Kidney (tissue), 14 donors: ENCODE results near the gene GABRR3. TPM values are rescaled to one million over a fixed set of nuclear protein-coding genes. Genes with fewer than 3 reads are reported as not detected.

Experiments
- DNase-seq, 5 donors: peaks; one replicate each; pipeline ENCODE4 v3.0.0-alpha.2; 2013 to 2020
- FAIRE-seq: peaks from 2 replicates; lab custom pipeline; 2012; peaks lifted over from hg19 to GRCh38; lab: Jason Lieb, UNC
- H3K27ac ChIP-seq, 2 donors: one replicate each; pipeline ENCODE4 v1.7.0; 2013; ENCODE audit warnings: low read depth in 2 of 2, low read length in 2 of 2, inconsistent platforms in 1 of 2
- H3K27me3 ChIP-seq: one replicate; pipeline ENCODE4 v1.7.1; 2013; ENCODE audit warnings: low read length, inconsistent platforms; ENCODE audit not compliant: control insufficient read depth, insufficient read depth
- H3K36me3 ChIP-seq, 3 donors: one replicate each; pipeline versions ENCODE4 v1.7.0 to v1.7.1; 2013; ENCODE audit warnings: low read length in 3 of 3, control low read depth in 1 of 3, inconsistent platforms in 1 of 3; ENCODE audit not compliant: insufficient read depth in 3 of 3, control insufficient read depth in 2 of 3
- H3K4me1 ChIP-seq, 3 donors: one replicate each; pipeline versions ENCODE4 v1.7.0 to v1.7.1; 2013; ENCODE audit warnings: low read length in 3 of 3, inconsistent platforms in 1 of 3, low read depth in 1 of 3; ENCODE audit not compliant: control insufficient read depth in 2 of 3, insufficient read depth in 2 of 3
- H3K4me3 ChIP-seq, 3 donors: one replicate each; pipeline versions ENCODE4 v1.7.0 to v1.8.1; 2013; ENCODE audit warnings: low read length in 3 of 3, control low read depth in 1 of 3, inconsistent platforms in 1 of 3
- H3K9ac ChIP-seq, 3 donors: one replicate each; pipeline versions ENCODE4 v1.7.0 to v1.7.1; 2013; ENCODE audit warnings: low read length in 3 of 3, control low read depth in 1 of 3, inconsistent platforms in 1 of 3
- H3K9me3 ChIP-seq, 3 donors: one replicate each; pipeline versions ENCODE4 v1.7.0 to v1.7.1; 2013; ENCODE audit warnings: low read length in 3 of 3, control low read depth in 1 of 3, inconsistent platforms in 1 of 3; ENCODE audit not compliant: control insufficient read depth in 2 of 3, insufficient read depth in 1 of 3
- intact Hi-C: fragments of 100-400 bp; cut with DNase I; formaldehyde crosslinking; loops from one replicate; pipeline ENCODE4 v1.11.1; 2022
- polyA plus RNA-seq: library from polyadenylated mRNA; stranded (reverse); fragments of 350-450 nt; fragmentation: Illumina TruSeq; extraction: RNeasy Lipid Tissue Mini Kit (QIAGEN cat#74804); gene quantifications from one replicate; pipeline ENCODE4 v1.2.3, GENCODE V29; 2014; ENCODE audit warnings: low read depth, low replicate concordance; ENCODE audit not compliant: insufficient read depth
- total RNA-seq: library from RNA; stranded (reverse); fragmentation: NEBNext Ultra II Directional; extraction: Animal tissue kit (Norgen Biotek cat#: 25700); gene quantifications from one replicate; pipeline ENCODE4 v1.2.1, GENCODE V29; 2021
- TF ChIP-seq, protein P1 (sequence below): IDR thresholded peaks from 3 replicates; pipeline ENCODE4 v1.5.1; 2012; ENCODE audit warnings: mild to moderate bottlenecking, moderate library complexity, borderline replicate concordance; ENCODE audit not compliant: insufficient read depth; ENCODE audit errors: extremely low read depth
- donor health status: control.
- donor health status: control.
- donor health status: control.
- donor health status: control.
- donor health status: control.
- donor health status: DM: yes; HTN: yes; CAD: no.
- donor health status: Normal renal cell carcinoma (clear cell type).

Gene GABRR3
- total and polyA plus RNA-seq, 2 donors from 2014 or later, result not detected

DNA sequence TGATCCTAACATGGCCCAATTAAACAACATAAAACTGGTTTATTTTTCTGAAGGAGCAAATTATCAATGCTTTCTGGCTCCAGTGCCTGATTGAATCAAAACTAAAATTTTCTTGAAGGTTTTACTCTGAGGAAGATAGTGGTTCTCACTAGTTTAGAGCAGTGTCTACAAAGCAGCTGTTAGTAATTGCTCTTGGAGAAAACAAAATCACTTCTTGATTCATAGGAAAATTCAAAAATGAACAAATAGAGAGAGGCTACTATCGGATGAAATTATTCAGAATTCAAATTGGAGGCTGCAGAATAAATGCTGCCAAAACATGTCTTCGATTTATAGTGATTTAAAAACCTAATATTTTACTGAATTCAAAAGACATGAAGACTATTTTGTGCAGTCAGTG lies 47.8 kb downstream of the GABRR3 start:
- no peak overlapping the region for H3K9ac ChIP-seq
- no peaks in the 10 kb centered on the region for H3K27me3 ChIP-seq
- no peak overlapping the region for H3K27ac ChIP-seq
- DNase-seq (no peak), FAIRE-seq (no peak)
- H3K9me3 ChIP-seq, result no peaks in the 10 kb centered on the region
- TF ChIP-seq, protein P1, sequence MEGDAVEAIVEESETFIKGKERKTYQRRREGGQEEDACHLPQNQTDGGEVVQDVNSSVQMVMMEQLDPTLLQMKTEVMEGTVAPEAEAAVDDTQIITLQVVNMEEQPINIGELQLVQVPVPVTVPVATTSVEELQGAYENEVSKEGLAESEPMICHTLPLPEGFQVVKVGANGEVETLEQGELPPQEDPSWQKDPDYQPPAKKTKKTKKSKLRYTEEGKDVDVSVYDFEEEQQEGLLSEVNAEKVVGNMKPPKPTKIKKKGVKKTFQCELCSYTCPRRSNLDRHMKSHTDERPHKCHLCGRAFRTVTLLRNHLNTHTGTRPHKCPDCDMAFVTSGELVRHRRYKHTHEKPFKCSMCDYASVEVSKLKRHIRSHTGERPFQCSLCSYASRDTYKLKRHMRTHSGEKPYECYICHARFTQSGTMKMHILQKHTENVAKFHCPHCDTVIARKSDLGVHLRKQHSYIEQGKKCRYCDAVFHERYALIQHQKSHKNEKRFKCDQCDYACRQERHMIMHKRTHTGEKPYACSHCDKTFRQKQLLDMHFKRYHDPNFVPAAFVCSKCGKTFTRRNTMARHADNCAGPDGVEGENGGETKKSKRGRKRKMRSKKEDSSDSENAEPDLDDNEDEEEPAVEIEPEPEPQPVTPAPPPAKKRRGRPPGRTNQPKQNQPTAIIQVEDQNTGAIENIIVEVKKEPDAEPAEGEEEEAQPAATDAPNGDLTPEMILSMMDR, result no peak
- no peak overlapping the region for H3K4me3 ChIP-seq
- H3K36me3 ChIP-seq, result no peaks in the 10 kb centered on the region
- intact Hi-C loops, result no loop called here
- H3K4me1 ChIP-seq, result peaks cover 0 to 4% (median 0%) of the 10 kb centered on the region in 3 donors

DNA sequence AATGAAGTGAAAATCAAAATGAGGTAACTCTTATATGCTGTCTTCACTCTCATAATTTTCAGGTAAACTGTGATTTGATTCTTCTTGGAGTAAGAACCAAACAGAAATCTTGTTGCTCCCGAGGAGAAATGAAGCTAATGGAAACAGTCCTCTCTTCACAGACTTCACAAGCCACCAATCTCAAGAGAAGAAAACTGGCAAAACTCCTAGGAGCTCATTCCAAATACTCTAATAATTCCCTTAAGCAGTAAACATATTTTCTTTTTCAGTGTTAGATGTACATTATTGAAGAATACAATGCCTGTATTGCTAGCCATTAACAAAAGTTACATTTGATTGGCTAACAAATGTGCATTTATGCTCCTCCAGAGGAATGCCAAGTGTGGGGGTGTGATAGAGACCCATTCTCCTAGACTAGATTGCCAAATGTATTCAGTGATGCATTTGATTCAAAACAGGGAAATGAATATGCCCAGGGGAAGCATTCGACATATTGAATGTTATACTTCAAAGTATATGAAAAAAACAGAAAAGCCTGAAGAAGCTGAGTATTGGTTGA lies 51.1 kb downstream of the GABRR3 start:
- H3K9ac ChIP-seq, result no peak overlapping the region

GRCh38 chr3:97981886-97982285 lies 53.2 kb downstream of the GABRR3 start:
- DNase-seq (no peak), FAIRE-seq (no peak)
- no peak overlapping the region for H3K4me3 ChIP-seq
- H3K36me3 ChIP-seq, result no peaks in the 10 kb centered on the region
- no peaks in the 10 kb centered on the region for H3K9me3 ChIP-seq
- intact Hi-C loops, result no loop called here
- TF ChIP-seq, protein P1, result no peak
- peaks cover 0 to 8% (median 4%) of the 10 kb centered on the region in 3 donors for H3K4me1 ChIP-seq
- H3K9ac ChIP-seq, result no peak overlapping the region
- no peak overlapping the region for H3K27ac ChIP-seq
- no peaks in the 10 kb centered on the region for H3K27me3 ChIP-seq

More for the DNA sequence above, 51.1 kb downstream of the GABRR3 start:
- intact Hi-C loops, result no loop called here
- Histone ChIP-seq H3K4me1 (peaks cover 0 to 8% (median 1%) of the 10 kb centered on the region in 3 donors), H3K4me3 (no peak overlapping the region), H3K27me3 (no peaks in the 10 kb centered on the region), H3K9me3 (no peaks in the 10 kb centered on the region), H3K27ac (no peak overlapping the region), H3K36me3 (no peaks in the 10 kb centered on the region)
- TF ChIP-seq, protein P1, result no peak
- no peak for FAIRE-seq
- DNase-seq, result no peak

- Histone ChIP-seq H3K9ac (no peak overlapping the region), H3K36me3 (no peaks in the 10 kb centered on the region), H3K27ac (no peak overlapping the region), H3K27me3 (no peaks in the 10 kb centered on the region), H3K4me3 (no peak overlapping the region), H3K9me3 (no peaks in the 10 kb centered on the region), H3K4me1 (peaks cover 0 to 8% (median 4%) of the 10 kb centered on the region in 3 donors)
- DNase-seq, result no peak
- FAIRE-seq, result no peak
- intact Hi-C loops, result no loop called here
- TF ChIP-seq, protein P1, result no peak
These were observed 55.5 kb downstream of the GABRR3 start for GRCh38 chr3:97979610-97980009.
